Activated naive CD4-positive, alpha-beta T cell treated with anti-CD3 and anti-CD28 coated beads, Interleukin-2, amount 10 ng/mL, durations not matched to agents 7 days and 5 days (primary cell): Measurements from ENCODE around the gene MYO3B.
"Not testable (repeated sequence)": the region's sequence is repeated elsewhere in the genome, so short reads cannot be mapped to it uniquely, and the experiment has no call there.

Experiments
- CTCF ChIA-PET: fragments of 350-600 bp; sonication (Branson Sonifier 250); formaldehyde crosslinking; loops from one replicate; lab custom pipeline; 2021; ENCODE audit warnings: antibody characterized with exemption; lab: Charles Lee
- DNase-seq: peaks from one replicate; pipeline ENCODE4 v3.0.0-alpha.2; 2020
- H3K27ac Mint-ChIP-seq: one replicate; pipeline ENCODE4 v1.8.0; 2021; ENCODE audit warnings: mild to moderate bottlenecking, moderate library complexity, mixed read lengths
- H3K27me3 Mint-ChIP-seq: one replicate; pipeline ENCODE4 v1.8.0; 2021; ENCODE audit warnings: mild to moderate bottlenecking, mixed read lengths
- H3K36me3 Mint-ChIP-seq: one replicate; pipeline ENCODE4 v1.8.0; 2021; ENCODE audit warnings: mixed read lengths
- H3K4me1 Mint-ChIP-seq: one replicate; pipeline ENCODE4 v1.8.0; 2021; ENCODE audit warnings: mixed read lengths
- H3K4me3 Mint-ChIP-seq: one replicate; pipeline ENCODE4 v1.8.0; 2021; ENCODE audit warnings: mild to moderate bottlenecking, moderate library complexity, mixed read lengths
- H3K9me3 Mint-ChIP-seq: one replicate; pipeline ENCODE4 v1.8.0; 2021; ENCODE audit warnings: mixed read lengths

The MYO3B gene

DNA sequence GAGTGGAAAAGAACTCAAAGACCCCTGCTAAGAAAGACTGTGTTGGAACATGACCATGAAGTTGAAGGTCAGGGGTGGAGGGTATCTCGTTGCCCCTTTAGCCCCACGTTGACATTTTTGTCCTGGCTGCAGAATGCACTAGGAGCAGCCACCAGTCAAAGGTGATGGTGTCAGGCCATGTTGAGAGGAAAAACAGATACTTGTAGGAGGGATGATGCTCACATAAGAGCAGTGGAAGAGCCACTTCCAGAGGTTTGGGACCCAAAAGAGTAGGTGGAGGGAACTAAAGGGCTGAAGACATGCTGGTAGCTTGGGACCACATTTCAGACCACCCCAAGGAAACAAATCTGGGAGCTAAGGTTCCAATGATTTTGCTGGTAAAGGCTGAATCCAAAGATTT lies 159.0 kb downstream of the MYO3B start:
- no peak for DNase-seq
- CTCF ChIA-PET = interaction anchor here (0.9 to 2.4 kb wide), 4 partner anchors 10 to 60 kb away, joined by 3 to 9 read pairs (median 5); no protein-coding TSS in a partner anchor
- no peak overlapping the region for H3K27ac Mint-ChIP-seq
- no peak overlapping the region for H3K4me3 Mint-ChIP-seq
- peaks cover 39% of the 10 kb centered on the region for H3K27me3 Mint-ChIP-seq
- no peaks in the 10 kb centered on the region for H3K9me3 Mint-ChIP-seq
- peaks cover 19% of the 10 kb centered on the region for H3K4me1 Mint-ChIP-seq
- H3K36me3 Mint-ChIP-seq = no peaks in the 10 kb centered on the region

DNA sequence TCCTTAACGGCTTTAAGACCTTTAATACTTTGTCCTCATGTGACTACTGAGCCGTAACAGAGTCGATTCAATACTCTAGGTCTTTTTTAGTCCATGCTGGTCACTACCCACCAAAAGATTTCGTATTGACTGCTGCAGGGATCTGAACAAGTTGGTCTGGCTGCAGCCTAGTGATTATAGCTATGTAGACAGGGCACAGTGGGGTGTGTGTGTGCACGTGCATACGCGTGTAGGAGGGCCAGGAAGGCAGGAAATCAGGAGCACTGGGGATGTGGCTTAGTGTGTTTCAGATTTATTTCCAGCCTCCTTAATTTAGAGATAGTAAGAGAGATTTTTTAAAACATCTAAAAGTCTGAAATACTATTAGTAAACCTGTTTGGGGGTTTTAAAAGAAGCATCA lies 161.4 kb downstream of the MYO3B start:
- H3K9me3 Mint-ChIP-seq = no peaks in the 10 kb centered on the region
- no peak for DNase-seq
- CTCF ChIA-PET = no interaction called here
- no peaks in the 10 kb centered on the region for H3K36me3 Mint-ChIP-seq
- peaks cover 22% of the 10 kb centered on the region for H3K27me3 Mint-ChIP-seq
- H3K4me1 Mint-ChIP-seq = peaks cover 24% of the 10 kb centered on the region
- no peak overlapping the region for H3K4me3 Mint-ChIP-seq
- no peak overlapping the region for H3K27ac Mint-ChIP-seq

DNA sequence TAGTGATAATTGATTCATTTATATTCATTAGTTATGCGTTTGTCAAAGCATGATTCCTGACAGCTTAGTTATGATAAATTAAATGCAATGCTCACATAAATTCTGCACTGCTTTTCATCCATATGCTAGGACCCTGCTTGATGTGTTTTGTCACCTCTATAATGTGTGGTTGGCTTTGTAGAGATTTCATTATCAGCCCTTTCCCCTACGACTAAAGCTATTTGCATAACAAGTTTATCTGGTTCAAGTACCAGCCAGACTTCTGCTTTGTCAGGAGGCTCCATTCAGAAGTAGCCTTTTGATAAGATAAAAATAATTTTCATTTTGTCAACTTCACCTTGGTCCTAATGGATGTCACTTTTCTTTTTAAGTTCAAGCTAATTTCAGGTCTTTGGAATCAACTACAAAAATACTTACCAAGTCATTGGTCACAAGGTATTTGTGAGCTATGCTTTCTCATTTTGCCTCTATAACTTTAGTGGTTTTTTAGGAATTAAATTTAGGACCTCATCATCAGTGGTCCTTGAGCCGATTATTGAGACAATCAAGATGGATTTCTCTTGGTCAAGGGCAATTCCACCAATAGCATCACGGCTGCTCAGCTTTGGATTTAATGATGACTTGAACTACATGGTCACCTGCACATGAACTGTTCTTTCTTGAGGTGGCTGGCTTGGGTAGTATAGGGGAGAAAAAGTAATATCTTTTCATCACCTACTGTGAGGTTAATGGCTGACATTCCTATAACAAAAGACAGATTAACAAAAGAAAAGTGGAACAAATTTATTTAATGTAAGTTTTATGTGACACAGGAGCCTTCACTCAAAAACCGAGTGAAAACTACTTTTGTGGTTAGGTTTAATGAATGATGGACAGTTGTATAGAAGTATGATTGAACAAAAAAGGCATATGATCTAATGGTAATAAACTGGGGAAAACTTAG lies 162.1 kb downstream of the MYO3B start:
- Mint-ChIP-seq H3K9me3 (no peaks in the 10 kb centered on the region), H3K27ac (no peak overlapping the region), H3K4me3 (no peak overlapping the region), H3K4me1 (peaks cover 24% of the 10 kb centered on the region), H3K36me3 (no peaks in the 10 kb centered on the region), H3K27me3 (peaks cover 22% of the 10 kb centered on the region)
- CTCF ChIA-PET = interaction anchor here (1.1 kb wide), 1 partner anchor 21 kb away, joined by 3 read pairs; no protein-coding TSS in a partner anchor
- DNase-seq = no peak

DNA sequence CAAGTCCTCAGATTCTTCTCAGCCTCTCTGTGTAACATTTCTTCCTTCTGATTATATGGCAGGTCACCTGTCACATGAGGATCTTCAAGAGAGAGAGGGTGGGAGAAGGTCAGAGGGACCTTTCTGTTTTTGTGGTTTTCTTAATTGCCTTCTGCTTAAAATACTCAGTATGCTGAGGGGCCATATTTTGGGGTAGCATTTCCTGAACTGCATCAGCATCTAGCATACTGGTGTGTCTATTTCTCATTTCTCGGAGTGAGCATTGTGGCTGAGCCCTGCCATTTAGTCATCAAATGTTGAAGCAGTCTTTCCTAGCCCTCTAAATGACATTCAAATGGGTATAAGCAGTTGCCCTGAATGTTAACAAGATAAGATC lies 162.7 kb downstream of the MYO3B start:
- CTCF ChIA-PET = interaction anchor here (1.1 to 3.9 kb wide), 2 partner anchors 20 to 22 kb away, joined by 3 to 30 read pairs; no protein-coding TSS in a partner anchor
- Mint-ChIP-seq H3K4me3 (no peak overlapping the region), H3K4me1 (peaks cover 24% of the 10 kb centered on the region), H3K27ac (no peak overlapping the region), H3K36me3 (no peaks in the 10 kb centered on the region), H3K9me3 (no peaks in the 10 kb centered on the region), H3K27me3 (peaks cover 22% of the 10 kb centered on the region)
- no peak for DNase-seq

DNA sequence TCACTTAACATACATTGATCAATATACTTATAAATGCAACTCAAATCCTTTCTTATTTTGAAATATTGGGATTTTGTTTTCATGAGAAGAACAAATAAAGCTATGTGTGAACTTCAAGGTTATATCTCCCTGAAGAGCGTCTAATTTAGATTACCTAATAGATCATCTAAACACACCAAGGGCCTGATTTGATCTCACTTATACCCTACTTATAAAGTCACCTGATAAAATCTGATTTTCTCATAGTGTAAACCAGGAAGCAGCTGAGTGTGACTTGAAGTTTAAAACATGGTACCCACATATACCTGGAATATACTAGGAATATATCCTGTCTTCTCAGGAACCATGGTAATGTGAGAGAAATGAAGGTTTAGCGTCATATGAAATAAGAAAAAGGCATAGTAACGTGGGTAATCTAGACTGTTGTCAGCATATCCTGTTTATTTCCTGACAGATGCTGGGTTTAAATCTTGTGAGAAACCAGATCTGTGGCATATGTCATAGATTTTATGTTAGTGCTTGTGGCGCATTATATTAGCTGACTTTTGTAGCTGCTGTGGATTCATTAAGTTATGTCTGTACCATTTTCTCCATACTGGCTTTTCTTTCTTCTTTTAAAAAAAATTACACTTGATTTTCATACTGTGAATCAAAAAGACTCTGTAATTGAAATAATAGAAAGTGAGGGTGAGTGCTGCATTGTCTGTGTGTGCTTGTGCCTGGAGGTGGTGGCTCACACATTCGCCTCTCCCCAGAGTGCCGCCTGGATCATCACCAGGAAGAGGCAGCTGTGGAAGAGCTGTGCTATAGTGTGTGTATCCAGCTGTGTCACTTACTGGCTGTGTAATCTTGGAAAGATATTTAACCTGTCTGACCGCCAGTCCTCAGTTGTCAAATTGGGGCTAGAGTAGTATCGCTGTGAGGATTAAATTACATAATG lies 164.0 kb downstream of the MYO3B start:
- no peaks in the 10 kb centered on the region for H3K36me3 Mint-ChIP-seq
- no peak overlapping the region for H3K4me3 Mint-ChIP-seq
- H3K27me3 Mint-ChIP-seq = peaks cover 15% of the 10 kb centered on the region
- no peak overlapping the region for H3K27ac Mint-ChIP-seq
- H3K4me1 Mint-ChIP-seq = peaks cover 19% of the 10 kb centered on the region
- CTCF ChIA-PET = interaction anchor here (0.7 to 3.9 kb wide), 3 partner anchors 17 to 20 kb away, joined by 3 to 30 read pairs (median 6); no protein-coding TSS in a partner anchor
- no peak for DNase-seq
- H3K9me3 Mint-ChIP-seq = no peaks in the 10 kb centered on the region

DNA sequence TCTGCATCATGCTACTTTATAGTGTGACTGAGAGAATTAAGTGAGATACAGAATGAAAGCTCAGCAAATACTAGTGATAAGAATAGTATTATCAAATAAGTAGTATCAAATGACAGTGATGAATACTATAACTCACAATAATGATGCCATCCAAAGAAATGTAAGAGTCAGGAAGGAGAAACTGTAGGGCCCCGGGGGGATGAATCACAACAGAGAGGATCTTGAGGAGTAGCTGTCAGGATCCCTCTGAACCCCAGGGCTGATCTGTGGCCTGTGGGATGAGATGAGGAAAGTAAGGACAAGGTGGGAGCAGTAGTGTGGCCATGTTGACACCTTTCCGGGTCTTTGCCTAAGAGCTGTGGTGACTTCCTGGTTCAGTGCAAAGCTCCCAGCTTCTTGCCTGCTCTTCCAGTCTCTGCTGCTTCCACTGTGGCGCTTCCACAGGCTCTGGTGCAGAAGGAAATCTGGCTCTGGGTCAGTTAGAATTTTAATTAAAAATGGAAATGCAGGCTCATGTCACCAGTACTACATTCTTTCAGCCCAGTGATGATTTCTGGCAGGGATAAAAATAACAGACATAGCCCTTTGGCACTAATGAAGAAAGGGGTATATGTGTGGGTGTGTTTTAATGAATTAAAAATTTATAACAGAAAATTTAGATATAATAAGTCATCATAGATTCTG lies 166.9 kb downstream of the MYO3B start:
- H3K9me3 Mint-ChIP-seq = no peaks in the 10 kb centered on the region
- H3K4me1 Mint-ChIP-seq = peaks cover 27% of the 10 kb centered on the region
- H3K27me3 Mint-ChIP-seq = peaks cover 10% of the 10 kb centered on the region
- CTCF ChIA-PET = interaction anchor here (3.9 kb wide), 1 partner anchor 18 kb away, joined by 30 read pairs; no protein-coding TSS in a partner anchor
- H3K27ac Mint-ChIP-seq = no peak overlapping the region
- no peak for DNase-seq
- H3K36me3 Mint-ChIP-seq = no peaks in the 10 kb centered on the region
- H3K4me3 Mint-ChIP-seq = no peak overlapping the region

DNA sequence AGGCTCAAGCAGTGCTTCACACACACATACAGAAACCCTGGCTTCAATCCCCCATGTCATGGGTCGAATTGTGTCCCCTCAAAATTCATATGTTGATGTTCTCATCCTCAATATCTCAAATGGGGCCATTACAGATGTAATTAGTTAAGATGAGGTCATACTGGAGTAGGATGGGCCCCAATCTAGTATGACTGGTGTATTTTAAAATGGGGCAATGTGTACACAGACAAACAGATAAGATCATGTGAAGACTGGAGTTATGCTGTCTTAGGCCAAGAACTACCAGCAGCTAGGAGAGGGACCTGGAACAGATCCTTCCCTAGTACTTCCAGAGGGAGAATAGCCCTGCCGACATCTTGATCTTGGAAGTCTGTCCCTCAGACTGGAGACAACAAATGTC lies 167.7 kb downstream of the MYO3B start:
- Mint-ChIP-seq H3K27me3 (peaks cover 10% of the 10 kb centered on the region), H3K4me1 (peaks cover 31% of the 10 kb centered on the region)

DNA sequence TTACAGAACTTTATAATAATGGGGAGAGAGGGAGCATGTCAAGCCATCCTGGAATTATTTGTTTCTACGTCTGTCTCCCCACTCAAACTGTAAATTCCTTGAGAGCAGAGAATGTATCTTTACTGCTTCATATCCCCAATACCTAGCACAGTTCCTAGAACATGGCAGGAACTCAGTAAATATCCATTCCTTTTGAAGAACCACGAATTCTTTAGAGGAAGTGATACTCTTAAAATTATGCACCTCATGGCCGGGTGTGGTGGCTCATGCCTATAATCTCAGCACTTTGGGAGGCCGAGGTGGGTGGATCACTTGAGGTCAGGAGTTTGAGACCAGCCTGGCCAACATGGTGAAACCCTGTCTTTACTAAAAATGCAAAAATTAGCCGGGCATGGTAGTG lies 171.3 kb downstream of the MYO3B start:
- H3K27ac Mint-ChIP-seq, H3K4me3 Mint-ChIP-seq, DNase-seq, H3K27me3 Mint-ChIP-seq, CTCF ChIA-PET, H3K9me3 Mint-ChIP-seq, H3K36me3 Mint-ChIP-seq: not testable (repeated sequence)
- H3K4me1 Mint-ChIP-seq = peaks cover 40% of the 10 kb centered on the region

More for the DNA sequence above, 167.7 kb downstream of the MYO3B start:
- no peak for DNase-seq
- H3K27ac Mint-ChIP-seq = no peak overlapping the region
- H3K9me3 Mint-ChIP-seq = no peaks in the 10 kb centered on the region
- H3K4me3 Mint-ChIP-seq = no peak overlapping the region
- CTCF ChIA-PET = interaction anchor here (1.0 kb wide), 1 partner anchor 22 kb away, joined by 3 read pairs; no protein-coding TSS in a partner anchor
- H3K36me3 Mint-ChIP-seq = no peaks in the 10 kb centered on the region

DNA sequence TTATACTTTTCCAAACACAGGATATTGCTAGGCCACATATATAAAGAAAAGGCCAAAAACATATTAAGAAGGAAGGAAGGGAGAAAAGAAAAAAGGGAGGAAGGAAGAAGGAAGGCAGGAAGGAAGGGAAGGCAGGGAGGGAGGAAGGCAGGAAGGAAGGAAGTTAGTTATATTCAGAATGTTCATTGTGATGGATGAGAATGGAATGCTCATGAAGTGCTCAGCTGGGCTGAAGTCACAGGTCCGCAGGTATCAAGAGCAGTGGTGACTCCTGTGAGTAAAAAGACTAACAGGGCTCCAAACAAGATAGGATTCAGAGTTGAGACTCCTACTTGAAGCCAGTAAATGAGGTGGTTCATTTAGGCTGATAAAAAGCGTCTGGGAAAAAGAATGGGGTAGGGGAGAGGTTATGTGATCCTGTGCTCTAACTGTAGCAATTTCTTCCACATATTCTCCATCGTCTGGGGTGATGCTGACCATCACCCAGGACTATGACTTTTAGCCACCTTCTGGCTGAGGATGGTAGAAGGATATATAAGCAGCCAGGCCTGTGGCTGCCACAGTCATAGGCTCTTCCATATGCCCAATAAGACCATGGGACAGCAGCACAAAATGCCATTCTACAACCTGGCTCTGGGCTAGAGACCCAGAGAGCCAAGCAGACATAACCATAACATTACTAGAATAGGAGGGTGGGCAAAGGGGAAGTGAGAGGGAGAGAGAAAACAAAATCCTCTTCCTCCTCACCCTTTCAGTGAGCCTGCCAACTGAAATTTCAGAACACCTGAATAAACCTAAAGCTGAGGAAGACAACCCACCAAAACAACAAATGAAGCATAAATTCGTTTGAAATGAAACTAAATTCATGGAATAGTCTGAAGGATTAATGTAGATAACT lies 173.2 kb downstream of the MYO3B start:
- no peak for DNase-seq
- CTCF ChIA-PET = no interaction called here
- Mint-ChIP-seq H3K36me3 (no peaks in the 10 kb centered on the region), H3K9me3 (no peaks in the 10 kb centered on the region), H3K27me3 (peaks cover 8% of the 10 kb centered on the region), H3K4me1 (peaks cover 56% of the 10 kb centered on the region), H3K4me3 (no peak overlapping the region), H3K27ac (no peak overlapping the region)

DNA sequence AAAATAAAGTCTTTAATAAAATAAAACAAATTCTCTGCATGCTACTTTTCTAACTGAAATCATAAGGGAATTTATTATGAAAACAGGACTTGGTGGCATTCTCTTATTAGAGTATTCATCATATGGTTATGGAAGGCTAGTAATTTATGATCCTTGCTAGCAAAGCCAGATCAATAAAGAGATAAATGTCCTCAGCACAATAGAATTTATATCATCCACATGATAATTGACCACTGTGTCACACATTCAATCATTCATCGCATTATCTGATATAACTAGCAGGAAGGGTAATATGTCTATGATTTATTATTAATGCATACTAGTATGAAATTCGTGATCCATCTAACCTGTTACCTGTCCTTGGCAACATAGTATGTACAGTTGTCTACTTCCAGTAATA lies 175.8 kb downstream of the MYO3B start:
- no peaks in the 10 kb centered on the region for H3K9me3 Mint-ChIP-seq
- H3K27ac Mint-ChIP-seq = no peak overlapping the region
- CTCF ChIA-PET = no interaction called here
- H3K36me3 Mint-ChIP-seq = no peaks in the 10 kb centered on the region
- peaks cover 53% of the 10 kb centered on the region for H3K4me1 Mint-ChIP-seq
- no peak overlapping the region for H3K4me3 Mint-ChIP-seq
- peaks cover 8% of the 10 kb centered on the region for H3K27me3 Mint-ChIP-seq
- DNase-seq = no peak

DNA sequence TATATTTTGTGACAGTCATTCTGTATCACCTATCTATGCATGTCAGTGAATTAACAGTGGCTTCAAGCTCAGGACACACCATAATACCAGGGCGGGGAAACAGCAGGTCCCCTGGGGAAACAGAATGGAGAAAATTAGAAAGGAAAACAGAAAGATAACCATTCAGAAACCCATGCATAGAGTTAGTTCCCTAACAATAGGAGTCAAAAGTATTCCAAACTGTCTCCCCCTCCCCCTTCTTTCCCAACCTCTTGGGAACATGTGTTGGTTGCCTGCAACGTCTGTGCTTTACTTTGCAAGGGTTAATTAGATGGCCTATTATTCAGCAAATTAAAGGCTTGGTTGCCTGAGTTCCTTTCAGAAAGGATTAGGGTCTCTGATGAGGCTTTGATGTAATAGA lies 176.4 kb downstream of the MYO3B start:
- CTCF ChIA-PET = interaction anchor here (1.7 kb wide), 1 partner anchor 15 kb away, joined by 4 read pairs; no protein-coding TSS in a partner anchor
- Mint-ChIP-seq H3K27ac (no peak overlapping the region), H3K4me3 (no peak overlapping the region), H3K4me1 (peaks cover 48% of the 10 kb centered on the region), H3K36me3 (no peaks in the 10 kb centered on the region), H3K27me3 (peaks cover 8% of the 10 kb centered on the region), H3K9me3 (no peaks in the 10 kb centered on the region)
- DNase-seq = no peak

DNA sequence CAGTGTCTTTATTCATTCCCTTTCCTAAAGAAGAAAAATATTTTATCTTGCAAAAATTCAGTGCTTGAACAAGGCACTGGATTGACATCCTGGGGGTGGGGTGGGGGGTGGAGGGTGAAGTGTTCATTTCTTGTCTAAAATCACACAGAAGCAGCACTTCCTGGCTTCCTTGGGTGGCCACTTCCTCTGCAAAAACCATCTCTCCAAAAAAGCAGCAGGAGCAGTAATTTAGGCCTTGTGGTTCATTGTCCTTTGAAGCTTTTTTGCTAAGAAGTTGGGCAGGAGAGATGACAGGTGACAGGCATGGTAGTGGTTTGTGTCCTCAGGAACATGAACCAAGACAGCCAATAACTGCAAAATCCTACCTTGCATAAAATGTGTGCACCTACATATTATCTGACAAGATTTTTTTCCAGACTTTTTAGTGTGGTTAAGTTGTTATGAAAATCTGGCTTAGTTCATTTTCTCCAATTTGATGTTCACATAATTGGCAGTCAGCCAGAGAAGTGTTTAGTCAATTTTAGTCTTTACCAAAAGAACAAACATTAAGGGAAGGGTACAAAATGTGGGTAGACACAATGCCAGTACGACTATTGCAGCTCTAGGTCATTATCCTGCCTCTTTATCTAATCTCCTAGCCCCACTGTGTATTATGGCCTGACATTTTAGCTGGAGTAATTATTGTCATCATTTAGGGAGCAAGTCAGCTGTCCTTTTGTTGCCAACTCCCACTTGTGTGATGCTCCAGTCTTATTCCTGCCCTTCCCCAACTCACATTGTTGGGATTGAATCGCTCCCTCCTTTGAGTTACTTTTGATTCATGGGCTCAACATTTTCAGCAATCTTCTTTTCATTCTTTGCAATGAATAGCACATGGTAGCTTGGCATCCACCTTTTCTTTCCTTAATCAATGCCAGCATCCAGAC lies 177.2 kb downstream of the MYO3B start:
- peak; percentile 55 for DNase-seq
- CTCF ChIA-PET = interaction anchor here (0.8 to 1.7 kb wide), 2 partner anchors 9 to 14 kb away, joined by 3 to 4 read pairs; no protein-coding TSS in a partner anchor

More for the DNA sequence above, 177.2 kb downstream of the MYO3B start:
- no peak overlapping the region for H3K4me3 Mint-ChIP-seq
- H3K27me3 Mint-ChIP-seq = peaks cover 3% of the 10 kb centered on the region
- peaks cover 44% of the 10 kb centered on the region for H3K4me1 Mint-ChIP-seq
- H3K27ac Mint-ChIP-seq = peak overlapping the region; percentile 70
- no peaks in the 10 kb centered on the region for H3K9me3 Mint-ChIP-seq
- no peaks in the 10 kb centered on the region for H3K36me3 Mint-ChIP-seq
